ENCODE measurements around the gene ERVFRD-1. TPM values are rescaled to one million over a fixed set of nuclear protein-coding genes. Genes with fewer than 3 reads are reported as not detected.
A peak's percentile ranks its signal among the peaks of the same experiment; 100 is the strongest.

The ERVFRD-1 gene
- total and polyA plus RNA-seq, 2 of the 13 experiments (the other 11 are each of a cell fraction or from before 2014, with no cell fraction given): not detected

- TF ChIP-seq, protein P1, sequence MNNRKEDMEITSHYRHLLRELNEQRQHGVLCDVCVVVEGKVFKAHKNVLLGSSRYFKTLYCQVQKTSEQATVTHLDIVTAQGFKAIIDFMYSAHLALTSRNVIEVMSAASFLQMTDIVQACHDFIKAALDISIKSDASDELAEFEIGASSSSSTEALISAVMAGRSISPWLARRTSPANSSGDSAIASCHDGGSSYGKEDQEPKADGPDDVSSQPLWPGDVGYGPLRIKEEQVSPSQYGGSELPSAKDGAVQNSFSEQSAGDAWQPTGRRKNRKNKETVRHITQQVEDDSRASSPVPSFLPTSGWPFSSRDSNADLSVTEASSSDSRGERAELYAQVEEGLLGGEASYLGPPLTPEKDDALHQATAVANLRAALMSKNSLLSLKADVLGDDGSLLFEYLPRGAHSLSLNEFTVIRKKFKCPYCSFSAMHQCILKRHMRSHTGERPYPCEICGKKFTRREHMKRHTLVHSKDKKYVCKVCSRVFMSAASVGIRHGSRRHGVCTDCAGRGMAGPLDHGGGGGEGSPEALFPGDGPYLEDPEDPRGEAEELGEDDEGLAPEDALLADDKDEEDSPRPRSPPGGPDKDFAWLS (CRISPR knock-in tag; IDR thresholded peaks at IDR 0.05; ENCODE audit: borderline replicate concordance): no peak
- TF ChIP-seq CEBPB (IDR thresholded peaks at IDR 0.05; ENCODE audit: borderline replicate concordance, low read depth, low read length): no peak
- TF ChIP-seq, protein P2, sequence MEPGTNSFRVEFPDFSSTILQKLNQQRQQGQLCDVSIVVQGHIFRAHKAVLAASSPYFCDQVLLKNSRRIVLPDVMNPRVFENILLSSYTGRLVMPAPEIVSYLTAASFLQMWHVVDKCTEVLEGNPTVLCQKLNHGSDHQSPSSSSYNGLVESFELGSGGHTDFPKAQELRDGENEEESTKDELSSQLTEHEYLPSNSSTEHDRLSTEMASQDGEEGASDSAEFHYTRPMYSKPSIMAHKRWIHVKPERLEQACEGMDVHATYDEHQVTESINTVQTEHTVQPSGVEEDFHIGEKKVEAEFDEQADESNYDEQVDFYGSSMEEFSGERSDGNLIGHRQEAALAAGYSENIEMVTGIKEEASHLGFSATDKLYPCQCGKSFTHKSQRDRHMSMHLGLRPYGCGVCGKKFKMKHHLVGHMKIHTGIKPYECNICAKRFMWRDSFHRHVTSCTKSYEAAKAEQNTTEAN (CRISPR knock-in tag; conservative IDR thresholded peaks at IDR 0.05): 0 out of 2 replicates have a peak, but pooled peaks have one; percentile 15
- no peak for TF ChIP-seq ATRX (CRISPR knock-in tag; IDR thresholded peaks at IDR 0.05; ENCODE audit: borderline replicate concordance)
- no peak for TF ChIP-seq RBM22 (optimal IDR thresholded peaks at IDR 0.05; ENCODE audit: low read length)
- no peak for TF ChIP-seq ZNF510 (CRISPR knock-in tag; IDR thresholded peaks at IDR 0.05; ENCODE audit: low read depth)
- no peak for TF ChIP-seq ZNF280B (CRISPR knock-in tag; IDR thresholded peaks at IDR 0.05; ENCODE audit: borderline replicate concordance)
- no peak for TF ChIP-seq ZNF446 (CRISPR knock-in tag; IDR thresholded peaks at IDR 0.05)
- no peak for TF ChIP-seq SIN3B (IDR thresholded peaks at IDR 0.05; ENCODE audit: low read length)
- TF ChIP-seq ZZZ3 (CRISPR knock-in tag; IDR thresholded peaks at IDR 0.05; ENCODE audit: borderline replicate concordance): no peak
- TF ChIP-seq ZEB1 (IDR thresholded peaks at IDR 0.05; ENCODE audit: insufficient replicate concordance, low read depth): no peak
- TF ChIP-seq FOXJ3 (CRISPR knock-in tag; IDR thresholded peaks at IDR 0.05; ENCODE audit: borderline replicate concordance): no peak; the same call in 1 of the 2 replicates
- no peak for TF ChIP-seq ZSCAN30 (CRISPR knock-in tag; IDR thresholded peaks at IDR 0.05)
- TF ChIP-seq MXD4 (CRISPR knock-in tag; IDR thresholded peaks at IDR 0.05): no peak; the same call in 1 of the 2 replicates
- TF ChIP-seq SIN3A (IDR thresholded peaks at IDR 0.05; ENCODE audit: borderline replicate concordance, low read depth, low read length): no peak
- TF ChIP-seq, protein P3, sequence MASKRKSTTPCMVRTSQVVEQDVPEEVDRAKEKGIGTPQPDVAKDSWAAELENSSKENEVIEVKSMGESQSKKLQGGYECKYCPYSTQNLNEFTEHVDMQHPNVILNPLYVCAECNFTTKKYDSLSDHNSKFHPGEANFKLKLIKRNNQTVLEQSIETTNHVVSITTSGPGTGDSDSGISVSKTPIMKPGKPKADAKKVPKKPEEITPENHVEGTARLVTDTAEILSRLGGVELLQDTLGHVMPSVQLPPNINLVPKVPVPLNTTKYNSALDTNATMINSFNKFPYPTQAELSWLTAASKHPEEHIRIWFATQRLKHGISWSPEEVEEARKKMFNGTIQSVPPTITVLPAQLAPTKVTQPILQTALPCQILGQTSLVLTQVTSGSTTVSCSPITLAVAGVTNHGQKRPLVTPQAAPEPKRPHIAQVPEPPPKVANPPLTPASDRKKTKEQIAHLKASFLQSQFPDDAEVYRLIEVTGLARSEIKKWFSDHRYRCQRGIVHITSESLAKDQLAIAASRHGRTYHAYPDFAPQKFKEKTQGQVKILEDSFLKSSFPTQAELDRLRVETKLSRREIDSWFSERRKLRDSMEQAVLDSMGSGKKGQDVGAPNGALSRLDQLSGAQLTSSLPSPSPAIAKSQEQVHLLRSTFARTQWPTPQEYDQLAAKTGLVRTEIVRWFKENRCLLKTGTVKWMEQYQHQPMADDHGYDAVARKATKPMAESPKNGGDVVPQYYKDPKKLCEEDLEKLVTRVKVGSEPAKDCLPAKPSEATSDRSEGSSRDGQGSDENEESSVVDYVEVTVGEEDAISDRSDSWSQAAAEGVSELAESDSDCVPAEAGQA (IDR thresholded peaks at IDR 0.05; ENCODE audit: low read depth): no peak
- TF ChIP-seq, protein P3 (CRISPR knock-in tag; IDR thresholded peaks at IDR 0.05; ENCODE audit: borderline replicate concordance): no peak
- TF ChIP-seq ZNF292 (CRISPR knock-in tag; IDR thresholded peaks at IDR 0.05; ENCODE audit: borderline replicate concordance, low read depth): no peak
These were observed 44.8 kb downstream of the ERVFRD-1 start (continued) for GRCh38 chr6:11066505-11067347.

Measured in HepG2 (cell line).